ENCODE data around the gene CTSS. TPM values are rescaled to one million over a fixed set of nuclear protein-coding genes. Genes with fewer than 3 reads are reported as not detected.

The CTSS gene
- polyA plus RNA-seq, 10 donors, result 9.6 to 24.1 (median 15.0) TPM

DNA sequence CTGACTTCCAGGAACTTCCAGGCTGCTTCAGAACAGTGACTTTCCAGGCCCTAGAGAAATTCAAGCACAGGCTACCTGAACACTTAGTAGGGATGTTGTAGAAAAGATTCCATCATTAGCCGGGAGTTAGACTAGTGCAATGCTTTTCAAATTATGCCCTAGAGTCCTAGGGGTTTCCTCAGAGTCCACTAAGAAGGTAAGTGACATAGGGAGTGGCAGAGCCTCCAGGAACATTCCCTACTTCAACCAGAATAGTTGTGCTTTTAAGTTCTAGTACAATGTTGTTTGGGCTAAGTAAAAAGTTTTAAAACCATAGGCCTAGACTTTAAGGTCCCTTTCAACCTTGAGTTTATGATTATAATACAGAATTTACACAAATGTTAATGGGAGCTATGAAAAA, 59.5 kb downstream of the CTSS start:
- DNase-seq, result no peak

DNA sequence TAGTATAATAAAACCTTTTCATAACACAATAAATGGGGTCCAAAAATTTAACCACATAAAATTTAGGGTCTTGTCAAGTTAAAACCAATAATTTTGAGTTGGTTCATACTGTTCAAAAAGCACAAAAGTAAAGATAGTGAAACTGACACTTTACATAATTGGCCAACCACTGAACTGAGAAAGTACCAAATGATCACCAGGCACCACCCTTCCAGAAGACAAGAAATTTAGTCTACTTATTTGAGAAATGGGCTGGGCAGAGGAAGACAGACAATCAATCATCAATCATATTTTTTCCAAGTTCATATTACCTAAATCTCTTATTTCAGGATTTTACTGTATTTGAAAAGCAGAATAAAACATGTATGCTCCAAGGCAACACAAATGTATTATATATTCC, 62.2 kb downstream of the CTSS start:
- no peak for DNase-seq

DNA sequence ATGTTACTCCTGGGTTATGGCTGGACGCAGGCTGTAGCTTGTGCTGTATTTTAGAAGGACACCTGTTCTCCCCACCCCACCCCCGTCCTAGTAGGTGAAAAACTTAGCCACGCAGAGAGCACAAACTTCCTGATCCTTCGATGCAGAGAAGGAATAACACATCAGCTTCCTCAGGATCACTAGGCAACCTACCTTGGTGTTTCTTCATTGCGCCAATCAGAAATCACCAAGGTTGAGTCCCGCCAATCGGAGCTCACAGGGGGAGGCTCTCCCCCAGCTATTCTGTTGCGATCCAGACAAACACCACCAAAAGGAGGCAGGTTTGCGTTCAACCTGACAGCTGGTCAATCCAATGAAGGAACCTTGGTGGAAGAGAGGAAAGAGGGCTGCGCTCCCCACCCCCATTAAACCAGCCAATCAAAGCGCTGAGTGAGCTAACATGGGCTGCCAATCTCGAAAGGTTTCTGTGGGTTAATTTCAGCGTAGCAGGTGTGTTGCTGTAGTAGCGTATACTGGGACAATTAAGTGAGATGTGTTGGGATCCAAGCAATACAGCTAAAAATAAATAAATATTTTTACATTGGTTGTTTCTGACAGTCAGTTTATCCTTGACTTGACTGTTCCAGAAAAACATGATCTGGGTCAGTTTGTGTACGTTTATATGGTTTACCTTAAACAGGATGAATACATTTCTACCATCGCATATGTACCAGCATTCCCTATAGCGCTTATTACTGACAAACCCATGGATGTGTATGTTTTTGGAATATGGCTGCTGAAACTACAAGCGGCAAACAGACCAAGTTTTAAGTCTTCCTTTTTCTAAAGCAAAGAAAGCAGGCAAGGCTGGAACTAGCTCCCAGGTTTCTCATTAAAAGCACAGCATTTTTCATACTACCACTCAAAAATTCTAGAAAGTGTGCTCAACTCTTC, 68.3 kb downstream of the CTSS start, which contains the start of gene GOLPH3L:
Gene GOLPH3L, minus strand, starts transcription at position 160 of the 933 bp plus-strand sequence. CDS start 2,316 bp downstream, outside the sequence.
- peak; percentile 97 to 99 (median 98) for DNase-seq

DNA sequence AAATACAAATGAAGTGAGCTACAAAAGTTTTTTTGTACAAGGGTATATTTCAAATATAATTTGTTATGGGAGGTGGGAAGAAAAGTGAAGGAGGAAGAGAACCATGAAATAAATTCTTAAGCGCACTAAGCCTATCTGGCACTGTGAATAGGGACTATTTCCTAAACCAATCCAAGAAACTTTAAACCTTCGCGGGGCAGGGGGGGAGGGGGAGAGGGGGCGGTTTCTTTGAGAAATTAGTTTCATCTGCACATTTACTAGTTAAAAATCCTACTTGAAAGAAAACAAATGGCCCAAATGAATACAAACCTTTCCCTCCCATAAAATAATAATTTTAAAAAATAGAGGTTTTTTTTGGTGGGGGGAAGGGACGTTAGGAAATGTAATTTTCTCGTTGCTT, 69.0 kb downstream of the CTSS start:
- DNase-seq, result peak in 2 of 3 donors; percentile 2 to 11

DNA sequence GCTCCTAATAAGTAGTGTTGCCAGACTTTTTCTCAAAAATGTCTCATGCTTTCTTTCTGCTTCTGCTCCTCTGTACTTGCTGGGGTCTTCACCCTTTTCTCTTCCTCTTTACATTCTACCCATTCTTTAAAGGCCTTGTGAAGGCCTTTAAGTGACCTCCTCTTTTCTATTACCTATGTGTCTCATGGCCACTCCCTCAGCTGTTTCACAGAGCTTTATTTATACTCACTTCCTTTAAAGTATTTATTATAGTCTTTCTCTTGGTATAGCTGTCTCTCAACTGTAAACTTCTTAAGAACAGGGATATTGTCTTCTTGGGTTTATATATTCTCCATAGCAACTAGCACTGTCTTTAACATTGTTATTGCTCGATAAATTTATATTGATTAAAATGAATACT, 69.4 kb downstream of the CTSS start:
- peak in 2 of 3 donors; percentile 2 to 13 for DNase-seq

DNA sequence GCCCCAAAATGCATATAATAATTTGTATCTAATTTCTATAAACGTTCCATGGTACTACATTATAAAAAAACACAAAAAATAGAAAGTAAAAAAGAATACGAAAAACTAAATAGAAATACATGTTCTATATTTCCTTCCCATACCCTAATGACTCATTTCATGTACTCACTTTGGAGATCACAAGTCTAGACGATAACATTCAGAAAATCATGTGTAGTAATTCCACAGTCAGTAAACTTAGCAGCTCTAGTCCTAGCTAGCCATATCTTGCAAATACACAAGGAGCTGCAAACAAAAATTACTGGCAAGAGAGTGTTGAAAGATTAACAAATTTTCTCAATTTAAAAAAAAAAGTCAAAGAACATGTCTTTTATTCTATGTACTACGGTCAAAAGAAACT, 70.0 kb downstream of the CTSS start:
- DNase-seq, result no peak

DNA sequence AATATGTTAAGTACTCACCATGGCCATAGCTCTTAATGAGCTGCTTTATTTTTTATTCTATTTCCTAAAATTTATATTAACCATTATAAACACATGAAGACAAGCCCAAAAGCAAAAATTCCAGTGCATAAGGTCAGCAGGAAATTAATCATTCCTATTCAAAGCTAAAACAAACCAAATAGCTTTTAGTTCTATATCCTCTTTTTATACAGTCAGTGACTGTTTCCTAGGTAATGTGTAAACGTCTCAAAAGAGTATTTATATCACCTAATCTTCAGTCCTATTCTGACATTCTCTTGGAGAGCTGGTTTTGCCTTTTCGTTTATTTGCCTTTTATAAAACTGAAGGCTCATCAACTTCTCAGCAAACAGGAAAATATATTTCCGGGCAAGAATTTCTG, 72.9 kb downstream of the CTSS start:
- DNase-seq, result no peak

DNA sequence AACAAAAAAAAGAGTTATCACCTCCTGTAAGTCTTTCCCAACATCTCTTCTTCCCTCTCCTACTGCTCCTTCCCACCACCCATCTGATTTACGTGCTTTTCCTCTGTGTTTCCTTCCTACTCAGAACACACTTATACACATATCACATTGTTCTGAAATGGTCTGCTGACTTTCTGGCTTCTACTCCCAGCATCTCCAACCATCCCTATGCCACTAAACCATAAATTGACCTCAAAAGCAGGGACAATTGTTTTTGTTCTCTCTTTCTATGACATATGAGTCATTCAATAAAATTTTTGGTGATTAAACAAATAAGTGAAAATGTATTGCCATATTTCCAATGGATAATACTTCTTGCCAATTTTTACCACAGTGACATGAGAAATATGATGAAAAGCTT, 76.8 kb downstream of the CTSS start:
- DNase-seq, result no peak

DNA sequence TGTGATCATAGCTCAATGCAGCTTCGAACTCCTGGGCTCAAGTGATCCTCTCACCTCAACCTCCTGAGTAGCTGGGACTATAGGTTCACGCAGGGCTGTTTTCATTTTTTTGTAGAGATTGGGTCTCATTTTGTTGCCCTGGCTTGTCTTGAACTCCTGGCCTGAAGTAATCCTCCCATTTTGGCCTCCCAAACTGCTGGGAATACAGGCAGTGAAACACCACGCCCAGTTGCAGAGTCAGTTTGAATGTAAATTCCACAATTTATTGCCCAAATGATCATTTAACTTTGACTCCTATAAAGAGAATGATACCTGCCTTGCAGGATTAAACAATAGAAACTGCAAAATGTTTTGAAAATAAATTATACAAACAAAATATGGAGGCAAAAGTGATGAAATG, 79.3 kb downstream of the CTSS start:
- no peak for DNase-seq

DNA sequence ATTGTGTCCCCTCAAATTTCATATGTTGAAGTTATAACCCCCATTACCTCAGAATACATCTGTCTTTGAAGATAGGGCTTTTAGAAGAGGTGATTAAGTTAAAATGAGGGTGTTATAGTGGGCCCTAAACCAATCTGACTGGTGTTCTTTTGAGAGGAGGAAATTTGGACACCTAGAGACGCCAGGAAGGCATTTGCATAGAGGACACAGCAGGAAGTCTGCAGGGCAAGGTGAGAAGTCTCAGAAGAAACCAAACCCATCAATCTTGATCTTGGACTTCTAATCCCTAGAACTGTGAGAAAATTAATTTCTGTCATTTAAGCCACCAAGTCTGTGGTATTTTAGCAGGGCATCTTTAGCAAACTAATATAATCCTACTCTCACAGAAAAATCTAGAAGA, 81.7 kb downstream of the CTSS start:
- DNase-seq, result no peak

Other genes starting within 250 kb of the CTSS start
- 10 to 100 TPM; 39.3 to 80.5 (median 52.3) TPM for gene ADAMTSL4, start 216.4 kb downstream of the CTSS start, polyA plus RNA-seq (ENCODE audit: insufficient read length in 10 of 10)
- 100 to 1,000 TPM; 128 to 246 (median 152) TPM for gene MCL1, start 186.2 kb downstream of the CTSS start, polyA plus RNA-seq (ENCODE audit: insufficient read length in 10 of 10)
- 100 to 1,000 TPM; 105 to 159 (median 113) TPM for gene ENSA, start 136.2 kb downstream of the CTSS start, polyA plus RNA-seq (ENCODE audit: insufficient read length in 10 of 10)
- 10 to 100 TPM; 16.2 to 22.6 (median 19.3) TPM for gene GOLPH3L, start 68.6 kb downstream of the CTSS start, polyA plus RNA-seq (ENCODE audit: insufficient read length in 10 of 10)
- gene HORMAD1, start 44.9 kb downstream of the CTSS start, polyA plus RNA-seq (ENCODE audit: insufficient read length in 10 of 10), result under 1 TPM in 3 of 10 donors, not detected in 7; 0.12 to 0.65 (median 0.39) TPM
- 100 to 1,000 TPM in 1 of 10 donors, 10 to 100 TPM in 9; 50.5 to 114 (median 71.1) TPM for gene CTSK, start 42.5 kb upstream of the CTSS start, polyA plus RNA-seq (ENCODE audit: insufficient read length in 10 of 10)
- 10 to 100 TPM; 31.4 to 40.7 (median 37.1) TPM for gene ARNT, start 110.8 kb upstream of the CTSS start, polyA plus RNA-seq (ENCODE audit: insufficient read length in 10 of 10)
- not detected for gene CTXND2, start 121.4 kb upstream of the CTSS start, polyA plus RNA-seq (ENCODE audit: insufficient read length in 10 of 10)
- 10 to 100 TPM; 25.0 to 54.8 (median 36.6) TPM for gene SETDB1, start 160.6 kb upstream of the CTSS start, polyA plus RNA-seq (ENCODE audit: insufficient read length in 10 of 10)
- 100 to 1,000 TPM in 1 of 10 donors, 10 to 100 TPM in 9; 74.1 to 107 (median 77.6) TPM for gene CERS2, start 209.1 kb upstream of the CTSS start, polyA plus RNA-seq (ENCODE audit: insufficient read length in 10 of 10)
- gene ANXA9, start 216.5 kb upstream of the CTSS start, polyA plus RNA-seq (ENCODE audit: insufficient read length in 10 of 10), result 1 to 10 TPM; 2.3 to 4.5 (median 2.5) TPM
- 10 to 100 TPM; 14.8 to 22.7 (median 17.4) TPM for gene MINDY1, start 241.1 kb upstream of the CTSS start, polyA plus RNA-seq (ENCODE audit: insufficient read length in 10 of 10)
- 10 to 100 TPM; 22.7 to 30.9 (median 24.4) TPM for gene PRUNE1, start 242.7 kb upstream of the CTSS start, polyA plus RNA-seq (ENCODE audit: insufficient read length in 10 of 10)

Measured in muscle of back (tissue), 11 donors.